SK-N-SH (cell line): ENCODE results near the gene SFI1. TPM values are rescaled to one million over a fixed set of nuclear protein-coding genes. Genes with fewer than 3 reads are reported as not detected.

ENCODE experiments used
- CTCF ChIA-PET: fragments of 300-600, 350-600 bp; formaldehyde crosslinking; extraction: SDS; loops from one replicate; lab custom pipeline; 2021; lab: Yijun Ruan, JAX
- POLR2A ChIA-PET: fragments of 350-600 bp; sonication (Branson Sonifier 250); formaldehyde crosslinking; extraction: SDS; loops from one replicate; lab custom pipeline; 2020; ENCODE audit warnings: antibody characterized with exemption, inconsistent platforms; lab: Yijun Ruan, JAX
- DNase-seq: peaks from one replicate; pipeline ENCODE4 v3.0.0; 2012
- H2AFZ ChIP-seq: fragments of 200-600 bp; sonication (generic); 2 replicates; pipeline ENCODE4 v1.8.1; 2016; ENCODE audit warnings: antibody characterized with exemption, mild to moderate bottlenecking, low read depth
- H3F3A ChIP-seq: fragments of 200-600 bp; sonication (generic); replicated peaks from 2 replicates; pipeline ENCODE3; 2016; ENCODE audit warnings: antibody characterized with exemption, mild to moderate bottlenecking; ENCODE audit not compliant: insufficient read depth
- H3K27ac ChIP-seq, 2 experiments: fragments of 200-500 bp in 1 of 2; fragments of 200-600 bp in 1 of 2; sonication (Bioruptor generic) in 1 of 2; sonication (generic), shearing (Covaris generic) in 1 of 2; 2 replicates each; pipeline versions ENCODE4 v1.5.1 to v1.6.1; 2014 to 2016; ENCODE audit warnings: low read depth in 2 of 2, inconsistent platforms in 1 of 2, low read length in 1 of 2, mild to moderate bottlenecking in 1 of 2, mixed read lengths in 1 of 2
- H3K27me3 ChIP-seq: fragments of 200-600 bp; sonication (generic), shearing (Covaris generic); 2 replicates; pipeline ENCODE4 v1.6.1; 2016; ENCODE audit warnings: mixed run types; ENCODE audit not compliant: insufficient read depth
- H3K36me3 ChIP-seq, 2 experiments: fragments of 200-500 bp in 1 of 2; fragments of 200-600 bp in 1 of 2; sonication (Bioruptor generic) in 1 of 2; sonication (generic) in 1 of 2; replicated peaks in 1 of 2; 2 replicates each; pipeline versions ENCODE3 to v1.5.1; 2014 to 2016; ENCODE audit warnings: low read length in 1 of 2, mild to moderate bottlenecking in 1 of 2; ENCODE audit not compliant: insufficient read depth in 2 of 2, control insufficient read depth in 1 of 2
- H3K4me1 ChIP-seq, 2 experiments: fragments of 200-500 bp in 1 of 2; fragments of 200-600 bp in 1 of 2; sonication (Bioruptor generic) in 1 of 2; sonication (generic), shearing (Covaris generic) in 1 of 2; 2 replicates each; pipeline versions ENCODE4 v1.5.1 to v1.6.1; 2014 to 2016; ENCODE audit warnings: low read depth in 1 of 2, low read length in 1 of 2, mixed run types in 1 of 2; ENCODE audit not compliant: insufficient read depth in 2 of 2, control insufficient read depth in 1 of 2
- H3K4me2 ChIP-seq: fragments of 200-600 bp; sonication (generic), shearing (Covaris generic); 2 replicates; pipeline ENCODE4 v1.6.1; 2017; ENCODE audit warnings: mixed run types
- H3K4me3 ChIP-seq, 2 experiments: fragments of 200-500 bp in 1 of 2; fragments of 200-600 bp in 1 of 2; sonication (Bioruptor generic) in 1 of 2; sonication (generic), shearing (Covaris generic) in 1 of 2; 2 replicates each; pipeline versions ENCODE4 v1.5.1 to v1.8.1; 2014 to 2016; ENCODE audit warnings: low read depth in 2 of 2, inconsistent platforms in 1 of 2, low read length in 1 of 2, mild to moderate bottlenecking in 1 of 2, mixed read lengths in 1 of 2, moderate library complexity in 1 of 2
- H3K79me2 ChIP-seq: fragments of 200-600 bp; sonication (generic); 2 replicates; pipeline ENCODE4 v1.8.1; 2017; ENCODE audit warnings: mild to moderate bottlenecking; ENCODE audit not compliant: insufficient read depth
- H3K9ac ChIP-seq: fragments of 200-600 bp; sonication (generic); 2 replicates; pipeline ENCODE4 v1.6.1; 2017; ENCODE audit warnings: mixed run types
- H3K9me2 ChIP-seq: fragments of 200-600 bp; sonication (generic); 2 replicates; pipeline ENCODE4 v1.6.1; 2017; ENCODE audit warnings: mixed run types
- H3K9me3 ChIP-seq: fragments of 200-600 bp; sonication (generic); 2 replicates; pipeline ENCODE4 v1.6.1; 2017; ENCODE audit warnings: mixed run types, mild to moderate bottlenecking, moderate library complexity
- H4K20me1 ChIP-seq: fragments of 200-600 bp; sonication (generic); 2 replicates; pipeline ENCODE4 v1.6.1; 2017; ENCODE audit warnings: mild to moderate bottlenecking, mixed run types; ENCODE audit not compliant: insufficient read depth
- FOSL2 ChIP-seq: IDR thresholded peaks from 2 replicates; pipeline ENCODE4 v1.4.0; 2012; ENCODE audit warnings: low read depth, mild to moderate bottlenecking, moderate library complexity, borderline replicate concordance
- FOXM1 ChIP-seq: IDR thresholded peaks from 2 replicates; pipeline ENCODE4 v1.4.0; 2012; ENCODE audit warnings: low read depth, mild to moderate bottlenecking
- GABPA ChIP-seq: IDR thresholded peaks from 2 replicates; pipeline ENCODE4 v1.4.0; 2012; ENCODE audit warnings: low read depth, mild to moderate bottlenecking
- IRF3 ChIP-seq: fragments of 150-350 bp; IDR thresholded peaks from 2 replicates; pipeline ENCODE4 v1.6.1; 2016; ENCODE audit warnings: mild to moderate bottlenecking, low read depth, low read length
- NFIC ChIP-seq: IDR thresholded peaks from 2 replicates; pipeline ENCODE4 v1.4.0; 2012; ENCODE audit warnings: borderline replicate concordance
- NRF1 ChIP-seq: IDR thresholded peaks from 2 replicates; pipeline ENCODE4 v1.6.1; 2012; ENCODE audit warnings: low read depth, mild to moderate bottlenecking, low read length
- POLR2AphosphoS5 ChIP-seq: IDR thresholded peaks from 2 replicates; pipeline ENCODE4 v1.6.1; 2012; ENCODE audit warnings: low read depth, low read length
- RFX5 ChIP-seq: IDR thresholded peaks from 2 replicates; pipeline ENCODE4 v1.6.1; 2012; ENCODE audit warnings: mild to moderate bottlenecking, improper control_type of control experiment, low read length
- SIN3A ChIP-seq: IDR thresholded peaks from 2 replicates; pipeline ENCODE4 v1.6.1; 2012; ENCODE audit warnings: low read depth, mild to moderate bottlenecking, low read length, moderate library complexity, borderline replicate concordance
- SMC3 ChIP-seq: IDR thresholded peaks from 2 replicates; pipeline ENCODE4 v1.6.1; 2012; ENCODE audit warnings: low read depth, low read length, improper control_type of control experiment
- TAF1 ChIP-seq: IDR thresholded peaks from 2 replicates; pipeline ENCODE4 v1.6.1; 2012; ENCODE audit warnings: low read depth, mild to moderate bottlenecking, low read length, moderate library complexity, borderline replicate concordance
- TCF12 ChIP-seq: IDR thresholded peaks from 2 replicates; pipeline ENCODE4 v1.4.0; 2012
- USF1 ChIP-seq: IDR thresholded peaks from 2 replicates; pipeline ENCODE4 v1.4.0; 2012; ENCODE audit warnings: low read depth, borderline replicate concordance
- WGBS: methylation state at CpG from one replicate; pipeline ENCODE4 v1.1.6; 2017; ENCODE audit warnings: low lambda C conversion rate; 5-methylcytosine and 5-hydroxymethylcytosine counted together
- polyA plus RNA-seq, 3 experiments: library from polyadenylated mRNA; depleted of rRNA; stranded (reverse); fragments of >200 nt; gene quantifications; 2 replicates each; pipeline ENCODE4 v1.2.3, GENCODE V29; 2012
- TF ChIP-seq, protein P1 (sequence below): IDR thresholded peaks from 2 replicates; pipeline ENCODE4 v1.4.0; 2012; ENCODE audit warnings: low read depth, borderline replicate concordance
- TF ChIP-seq, protein P2 (sequence below): fragments of 200-600 bp; sonication (generic); IDR thresholded peaks from 2 replicates; pipeline ENCODE4 v1.6.1; 2017; ENCODE audit warnings: antibody characterized with exemption, mild to moderate bottlenecking, moderate library complexity
- TF ChIP-seq, protein P3 (sequence below): IDR thresholded peaks from 2 replicates; pipeline ENCODE4 v1.4.0; 2012; ENCODE audit warnings: low read depth

SFI1 gene
- polyA plus RNA-seq, 1 of the 3 experiments (the other 2 are of a cell fraction) = 24.7 TPM

- CTCF ChIA-PET = interaction anchor here (1.0 to 1.7 kb wide), 3 partner anchors 14 to 59 kb away, joined by 3 to 9 read pairs (median 7); no protein-coding TSS in a partner anchor
These were observed 78.9 kb downstream of the SFI1 start for GRCh38 chr22:31575190-31575589.

GRCh38 chr22:31577711-31578110 lies 81.4 kb downstream of the SFI1 start:
- no peaks in the 10 kb centered on the region for H3K79me2 ChIP-seq
- TF ChIP-seq, protein P1, sequence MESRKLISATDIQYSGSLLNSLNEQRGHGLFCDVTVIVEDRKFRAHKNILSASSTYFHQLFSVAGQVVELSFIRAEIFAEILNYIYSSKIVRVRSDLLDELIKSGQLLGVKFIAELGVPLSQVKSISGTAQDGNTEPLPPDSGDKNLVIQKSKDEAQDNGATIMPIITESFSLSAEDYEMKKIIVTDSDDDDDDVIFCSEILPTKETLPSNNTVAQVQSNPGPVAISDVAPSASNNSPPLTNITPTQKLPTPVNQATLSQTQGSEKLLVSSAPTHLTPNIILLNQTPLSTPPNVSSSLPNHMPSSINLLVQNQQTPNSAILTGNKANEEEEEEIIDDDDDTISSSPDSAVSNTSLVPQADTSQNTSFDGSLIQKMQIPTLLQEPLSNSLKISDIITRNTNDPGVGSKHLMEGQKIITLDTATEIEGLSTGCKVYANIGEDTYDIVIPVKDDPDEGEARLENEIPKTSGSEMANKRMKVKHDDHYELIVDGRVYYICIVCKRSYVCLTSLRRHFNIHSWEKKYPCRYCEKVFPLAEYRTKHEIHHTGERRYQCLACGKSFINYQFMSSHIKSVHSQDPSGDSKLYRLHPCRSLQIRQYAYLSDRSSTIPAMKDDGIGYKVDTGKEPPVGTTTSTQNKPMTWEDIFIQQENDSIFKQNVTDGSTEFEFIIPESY = no peak
- TF ChIP-seq GABPA (no peak), RFX5 (no peak), FOSL2 (no peak)

More at GRCh38 chr22:31575190-31575589, 78.9 kb downstream of the SFI1 start:
- Histone ChIP-seq H3K4me2 (no peak overlapping the region), H3K79me2 (no peaks in the 10 kb centered on the region), H2AFZ (no peak overlapping the region), H3K4me1 (no peaks in the 10 kb centered on the region), H3K4me3 (no peak overlapping the region), H3F3A (peaks cover 4% of the 10 kb centered on the region), H3K9ac (no peak overlapping the region), H3K36me3 (peaks cover 17 to 22% of the 10 kb centered on the region in 2 experiments), H3K27ac (no peak overlapping the region), H3K27me3 (no peaks in the 10 kb centered on the region), H3K9me3 (no peaks in the 10 kb centered on the region), H3K9me2 (no peaks in the 10 kb centered on the region), H4K20me1 (no peaks in the 10 kb centered on the region)
- WGBS = 88% methylated on average over 8 of the region's 8 CpGs
- no peak for TF ChIP-seq TAF1
- TF ChIP-seq NRF1 = no peak
- no peak for TF ChIP-seq GABPA
- POLR2A ChIA-PET = no interaction called here
- DNase-seq = no peak

DNA sequence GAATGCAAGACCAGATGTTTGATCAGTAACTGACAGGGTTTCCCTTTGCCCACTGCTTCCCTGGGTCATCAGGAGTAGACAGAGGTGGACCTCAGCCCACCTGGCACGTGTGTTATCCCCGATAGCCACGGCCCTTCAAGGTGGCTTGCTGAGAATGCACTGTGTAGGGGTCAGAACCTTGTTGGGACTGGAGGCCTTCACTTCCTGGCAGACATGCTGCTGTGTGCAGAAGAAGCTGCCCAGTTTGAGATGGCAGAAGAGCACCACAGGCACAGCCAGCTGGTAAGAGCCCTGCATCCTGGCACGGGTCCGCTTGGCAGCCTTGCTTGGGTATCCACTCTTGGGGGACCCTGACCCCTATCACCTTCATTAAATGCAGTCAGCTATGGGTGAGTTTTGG lies 81.8 kb downstream of the SFI1 start:
- Histone ChIP-seq H2AFZ (no peak overlapping the region), H3K9me3 (no peaks in the 10 kb centered on the region), H3K4me3 (no peak overlapping the region), H3K27ac (no peak overlapping the region), H3F3A (peaks cover 3% of the 10 kb centered on the region), H3K4me2 (no peak overlapping the region), H4K20me1 (no peaks in the 10 kb centered on the region), H3K36me3 (peaks cover 15 to 22% of the 10 kb centered on the region in 2 experiments), H3K79me2 (no peaks in the 10 kb centered on the region), H3K4me1 (no peaks in the 10 kb centered on the region), H3K9ac (no peak overlapping the region), H3K9me2 (no peaks in the 10 kb centered on the region), H3K27me3 (no peaks in the 10 kb centered on the region)
- DNase-seq = no peak
- ChIA-PET CTCF (no interaction called here), POLR2A (no interaction called here)
- WGBS = 86% methylated on average over 4 of the region's 5 CpGs
- TF ChIP-seq RFX5 = no peak
- no peak for TF ChIP-seq SIN3A
- TF ChIP-seq, protein P2, sequence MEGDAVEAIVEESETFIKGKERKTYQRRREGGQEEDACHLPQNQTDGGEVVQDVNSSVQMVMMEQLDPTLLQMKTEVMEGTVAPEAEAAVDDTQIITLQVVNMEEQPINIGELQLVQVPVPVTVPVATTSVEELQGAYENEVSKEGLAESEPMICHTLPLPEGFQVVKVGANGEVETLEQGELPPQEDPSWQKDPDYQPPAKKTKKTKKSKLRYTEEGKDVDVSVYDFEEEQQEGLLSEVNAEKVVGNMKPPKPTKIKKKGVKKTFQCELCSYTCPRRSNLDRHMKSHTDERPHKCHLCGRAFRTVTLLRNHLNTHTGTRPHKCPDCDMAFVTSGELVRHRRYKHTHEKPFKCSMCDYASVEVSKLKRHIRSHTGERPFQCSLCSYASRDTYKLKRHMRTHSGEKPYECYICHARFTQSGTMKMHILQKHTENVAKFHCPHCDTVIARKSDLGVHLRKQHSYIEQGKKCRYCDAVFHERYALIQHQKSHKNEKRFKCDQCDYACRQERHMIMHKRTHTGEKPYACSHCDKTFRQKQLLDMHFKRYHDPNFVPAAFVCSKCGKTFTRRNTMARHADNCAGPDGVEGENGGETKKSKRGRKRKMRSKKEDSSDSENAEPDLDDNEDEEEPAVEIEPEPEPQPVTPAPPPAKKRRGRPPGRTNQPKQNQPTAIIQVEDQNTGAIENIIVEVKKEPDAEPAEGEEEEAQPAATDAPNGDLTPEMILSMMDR = no peak
- no peak for TF ChIP-seq NFIC
- no peak for TF ChIP-seq USF1
- TF ChIP-seq FOXM1 = no peak
- TF ChIP-seq, protein P3, sequence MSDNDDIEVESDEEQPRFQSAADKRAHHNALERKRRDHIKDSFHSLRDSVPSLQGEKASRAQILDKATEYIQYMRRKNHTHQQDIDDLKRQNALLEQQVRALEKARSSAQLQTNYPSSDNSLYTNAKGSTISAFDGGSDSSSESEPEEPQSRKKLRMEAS = no peak
- no peak for TF ChIP-seq TCF12
- no peak for TF ChIP-seq SMC3
- no peak for TF ChIP-seq TAF1
- no peak for TF ChIP-seq IRF3
- TF ChIP-seq POLR2AphosphoS5 = no peak

More at GRCh38 chr22:31577711-31578110, 81.4 kb downstream of the SFI1 start:
- ChIA-PET CTCF (no interaction called here), POLR2A (no interaction called here)
- no peaks in the 10 kb centered on the region for H3K4me1 ChIP-seq
- H3K27ac ChIP-seq = no peak overlapping the region
- H4K20me1 ChIP-seq = no peaks in the 10 kb centered on the region
- peaks cover 3% of the 10 kb centered on the region for H3F3A ChIP-seq
- WGBS = 97% methylated on average over 5 of the region's 5 CpGs
- peaks cover 15 to 22% of the 10 kb centered on the region in 2 experiments for H3K36me3 ChIP-seq
- no peak overlapping the region for H3K4me2 ChIP-seq
- H3K9me2 ChIP-seq = no peaks in the 10 kb centered on the region
- H3K27me3 ChIP-seq = no peaks in the 10 kb centered on the region
- H3K9me3 ChIP-seq = no peaks in the 10 kb centered on the region
- no peak overlapping the region for H3K4me3 ChIP-seq
- DNase-seq = no peak
- H2AFZ ChIP-seq = no peak overlapping the region
- H3K9ac ChIP-seq = no peak overlapping the region
